ENCODE data around the gene NPY5R. TPM values are rescaled to one million over a fixed set of nuclear protein-coding genes. Genes with fewer than 3 reads are reported as not detected.

Gene NPY5R
- total RNA-seq, 1 experiment from 2014 or later: not detected

- POLR2A ChIA-PET (ENCODE audit: unreplicated experiment): no interaction called here
- intact Hi-C loops (cut with micrococcal nuclease; ENCODE audit: unreplicated experiment): no loop called here
- no peak for DNase-seq
- H4K20me1 ChIP-seq (ENCODE audit: insufficient read depth): no peaks in the 10 kb centered on the region; the same call in 1 of the 2 replicates
- H3K9me3 ChIP-seq (ENCODE audit: insufficient read depth, low read depth): no peaks in the 10 kb centered on the region
- H3K79me2 ChIP-seq (ENCODE audit: low read depth): no peaks in the 10 kb centered on the region
- TF ChIP-seq EZH2 (IDR thresholded peaks at IDR 0.05; ENCODE audit: low read depth): no peak
- TF ChIP-seq, protein P1, sequence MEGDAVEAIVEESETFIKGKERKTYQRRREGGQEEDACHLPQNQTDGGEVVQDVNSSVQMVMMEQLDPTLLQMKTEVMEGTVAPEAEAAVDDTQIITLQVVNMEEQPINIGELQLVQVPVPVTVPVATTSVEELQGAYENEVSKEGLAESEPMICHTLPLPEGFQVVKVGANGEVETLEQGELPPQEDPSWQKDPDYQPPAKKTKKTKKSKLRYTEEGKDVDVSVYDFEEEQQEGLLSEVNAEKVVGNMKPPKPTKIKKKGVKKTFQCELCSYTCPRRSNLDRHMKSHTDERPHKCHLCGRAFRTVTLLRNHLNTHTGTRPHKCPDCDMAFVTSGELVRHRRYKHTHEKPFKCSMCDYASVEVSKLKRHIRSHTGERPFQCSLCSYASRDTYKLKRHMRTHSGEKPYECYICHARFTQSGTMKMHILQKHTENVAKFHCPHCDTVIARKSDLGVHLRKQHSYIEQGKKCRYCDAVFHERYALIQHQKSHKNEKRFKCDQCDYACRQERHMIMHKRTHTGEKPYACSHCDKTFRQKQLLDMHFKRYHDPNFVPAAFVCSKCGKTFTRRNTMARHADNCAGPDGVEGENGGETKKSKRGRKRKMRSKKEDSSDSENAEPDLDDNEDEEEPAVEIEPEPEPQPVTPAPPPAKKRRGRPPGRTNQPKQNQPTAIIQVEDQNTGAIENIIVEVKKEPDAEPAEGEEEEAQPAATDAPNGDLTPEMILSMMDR (conservative IDR thresholded peaks at IDR 0.05): no peak
- H3F3A ChIP-seq (ENCODE audit: insufficient read depth, low read depth): no peaks in the 10 kb centered on the region
- no peaks in the 10 kb centered on the region for H3K27me3 ChIP-seq (ENCODE audit: insufficient read depth, low read depth)
- no peak overlapping the region for H3K27ac ChIP-seq
- no peaks in the 10 kb centered on the region for H3K36me3 ChIP-seq (ENCODE audit: low read depth)
- H3K9me2 ChIP-seq (ENCODE audit: insufficient read depth): no peaks in the 10 kb centered on the region
- BruUV-seq (replicated peaks): no TSS peak
- no peaks in the 10 kb centered on the region for H3K4me1 ChIP-seq (replicated peaks; ENCODE audit: insufficient read depth)
- no peak overlapping the region for H2AFZ ChIP-seq
- H3K4me3 ChIP-seq: no peak overlapping the region
- CTCF ChIA-PET: no interaction called here
- no peak overlapping the region for H3K4me2 ChIP-seq
Observed at GRCh38 chr4:163353054-163353453, 9.4 kb downstream of the NPY5R start.

DNA sequence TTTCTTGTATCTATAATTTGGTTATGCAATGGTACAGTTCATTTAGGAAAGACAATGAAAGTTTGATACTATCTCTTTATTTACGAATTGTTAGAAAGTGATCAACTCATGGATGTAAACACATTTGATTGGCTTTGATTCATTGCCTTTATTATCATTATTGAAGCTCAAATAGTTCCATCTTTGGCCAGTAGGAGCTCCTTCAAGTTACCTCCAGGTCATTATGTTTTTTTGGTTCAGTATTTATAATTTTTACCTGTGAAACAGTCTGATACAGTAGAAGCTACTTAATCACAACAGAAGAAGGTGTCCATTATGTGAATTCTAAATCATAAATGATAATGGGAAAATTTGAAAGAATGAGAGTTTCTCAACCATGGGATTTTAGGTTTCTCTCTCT, 12.4 kb downstream of the NPY5R start:
- Histone ChIP-seq H3K9me3 (ENCODE audit: insufficient read depth, low read depth) (no peaks in the 10 kb centered on the region), H3K4me3 (no peak overlapping the region), H3K4me1 (replicated peaks; ENCODE audit: insufficient read depth) (no peaks in the 10 kb centered on the region), H3K4me2 (no peak overlapping the region), H3K36me3 (ENCODE audit: low read depth) (no peaks in the 10 kb centered on the region), H3K27me3 (ENCODE audit: insufficient read depth, low read depth) (no peaks in the 10 kb centered on the region), H3K27ac (no peak overlapping the region), H3F3A (ENCODE audit: insufficient read depth, low read depth) (no peaks in the 10 kb centered on the region), H3K79me2 (ENCODE audit: low read depth) (no peaks in the 10 kb centered on the region), H3K9me2 (ENCODE audit: insufficient read depth) (no peaks in the 10 kb centered on the region), H2AFZ (no peak overlapping the region), H4K20me1 (ENCODE audit: insufficient read depth) (no peaks in the 10 kb centered on the region; the same call in 1 of the 2 replicates)
- ChIA-PET POLR2A (ENCODE audit: unreplicated experiment) (no interaction called here), CTCF (no interaction called here)
- no TSS peak for BruUV-seq (replicated peaks)
- TF ChIP-seq, protein P1 (conservative IDR thresholded peaks at IDR 0.05): no peak
- no peak for TF ChIP-seq EZH2 (IDR thresholded peaks at IDR 0.05; ENCODE audit: low read depth)
- no peak for DNase-seq
- intact Hi-C loops (cut with micrococcal nuclease; ENCODE audit: unreplicated experiment): no loop called here

DNA sequence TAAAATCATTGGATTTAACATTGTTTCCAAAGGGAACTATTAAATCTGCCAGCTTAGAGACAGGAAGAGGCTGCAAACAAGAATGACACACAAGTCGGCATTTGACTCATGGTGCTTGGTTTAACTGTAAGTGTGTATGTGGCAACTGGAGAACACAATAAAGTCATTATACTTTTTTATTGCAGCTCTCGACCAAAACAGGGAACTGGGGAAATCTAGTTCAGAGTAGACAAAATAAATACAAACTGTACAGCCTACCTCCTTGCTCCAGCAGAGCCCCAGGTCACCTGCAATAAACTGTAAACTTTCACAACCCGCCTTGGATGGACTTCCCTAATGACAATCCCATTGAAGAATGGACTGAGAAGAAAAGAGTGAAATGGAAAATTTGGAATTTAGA, 24.0 kb downstream of the NPY5R start:
- no peaks in the 10 kb centered on the region for H4K20me1 ChIP-seq (ENCODE audit: insufficient read depth)
- no peaks in the 10 kb centered on the region for H3K9me2 ChIP-seq (ENCODE audit: insufficient read depth)
- H3K27me3 ChIP-seq (ENCODE audit: insufficient read depth, low read depth): no peaks in the 10 kb centered on the region
- ChIA-PET CTCF (no interaction called here), POLR2A (ENCODE audit: unreplicated experiment) (no interaction called here)
- DNase-seq: no peak
- no peak overlapping the region for H3K4me2 ChIP-seq
- no peaks in the 10 kb centered on the region for H3K9me3 ChIP-seq (ENCODE audit: insufficient read depth, low read depth)
- H3F3A ChIP-seq (ENCODE audit: insufficient read depth, low read depth): no peaks in the 10 kb centered on the region
- no peaks in the 10 kb centered on the region for H3K4me1 ChIP-seq (replicated peaks; ENCODE audit: insufficient read depth)
- BruUV-seq (replicated peaks): no TSS peak
- no peaks in the 10 kb centered on the region for H3K79me2 ChIP-seq (ENCODE audit: low read depth)
- H3K4me3 ChIP-seq: no peak overlapping the region
- intact Hi-C loops (cut with micrococcal nuclease; ENCODE audit: unreplicated experiment): no loop called here
- TF ChIP-seq, protein P1 (conservative IDR thresholded peaks at IDR 0.05): no peak
- TF ChIP-seq EZH2 (IDR thresholded peaks at IDR 0.05; ENCODE audit: low read depth): no peak
- no peaks in the 10 kb centered on the region for H3K36me3 ChIP-seq (ENCODE audit: low read depth)
- H2AFZ ChIP-seq: no peak overlapping the region
- no peak overlapping the region for H3K27ac ChIP-seq
